Vagina (tissue), 2 donors: ENCODE results near the gene SPATA46. TPM values are rescaled to one million over a fixed set of nuclear protein-coding genes. Genes with fewer than 3 reads are reported as not detected.
A peak's percentile ranks its signal among the peaks of the same experiment; 100 is the strongest.

Experiments used
- DNase-seq, 2 donors: peaks; one replicate each; pipeline ENCODE4 v3.0.0-alpha.2; 2017; ENCODE audit errors: extremely low spot score in 2 of 2
- H3K27ac ChIP-seq: fragments of 200-600 bp; sonication (generic); one replicate; pipeline ENCODE4 v1.5.1; 2019
- H3K27me3 ChIP-seq: fragments of 200-600 bp; sonication (generic); one replicate; pipeline ENCODE4 v1.5.1; 2019
- H3K36me3 ChIP-seq, 2 donors: fragments of 200-600 bp; sonication (generic); one replicate each; pipeline ENCODE4 v1.5.1; 2017 to 2019
- H3K4me1 ChIP-seq: fragments of 200-600 bp; sonication (generic); one replicate; pipeline ENCODE4 v1.5.1; 2019
- H3K4me3 ChIP-seq, 2 donors: fragments of 200-600 bp; sonication (generic); 1 replicate in 1 of 2; 2 replicates in 1 of 2; pipeline ENCODE4 v1.5.1; 2016 to 2019
- H3K9me3 ChIP-seq: fragments of 200-600 bp; sonication (generic); one replicate; pipeline ENCODE4 v1.5.1; 2019
- POLR2A ChIP-seq, 2 donors: fragments of 450-650 bp; IDR thresholded peaks; one replicate each; pipeline ENCODE4 v1.6.1; 2017; ENCODE audit warnings: antibody characterized with exemption in 2 of 2, mild to moderate bottlenecking in 2 of 2, moderate library complexity in 2 of 2
- POLR2AphosphoS5 ChIP-seq, 2 donors: sonication (generic); formaldehyde crosslinking; IDR thresholded peaks; one replicate each; pipeline ENCODE4 v1.9.0; 2017; ENCODE audit warnings: antibody characterized with exemption in 2 of 2, mild to moderate bottlenecking in 2 of 2, low read depth in 1 of 2; ENCODE audit not compliant: insufficient read depth in 1 of 2
- intact Hi-C: fragments of 100-400 bp; cut with DNase I; formaldehyde crosslinking; loops from one replicate; pipeline ENCODE4 v1.15.1; 2023
- total RNA-seq: library from RNA; depleted of rRNA; stranded (reverse); fragments of >200 nt; gene quantifications from one replicate; pipeline ENCODE4 v1.2.3, GENCODE V29; 2016
- TF ChIP-seq, protein P1 (sequence below), 3 experiments: fragments of 450-650 bp in 2 of 3; fragments of 200-600 bp in 1 of 3; sonication (generic) in 1 of 3; IDR thresholded peaks; one replicate each; pipeline ENCODE4 v1.5.1; 2017 to 2019; ENCODE audit warnings: antibody characterized with exemption in 3 of 3, mild to moderate bottlenecking in 2 of 3, moderate library complexity in 2 of 3

Gene SPATA46
- total RNA-seq, 1 donor from 2014 or later: not detected

DNA sequence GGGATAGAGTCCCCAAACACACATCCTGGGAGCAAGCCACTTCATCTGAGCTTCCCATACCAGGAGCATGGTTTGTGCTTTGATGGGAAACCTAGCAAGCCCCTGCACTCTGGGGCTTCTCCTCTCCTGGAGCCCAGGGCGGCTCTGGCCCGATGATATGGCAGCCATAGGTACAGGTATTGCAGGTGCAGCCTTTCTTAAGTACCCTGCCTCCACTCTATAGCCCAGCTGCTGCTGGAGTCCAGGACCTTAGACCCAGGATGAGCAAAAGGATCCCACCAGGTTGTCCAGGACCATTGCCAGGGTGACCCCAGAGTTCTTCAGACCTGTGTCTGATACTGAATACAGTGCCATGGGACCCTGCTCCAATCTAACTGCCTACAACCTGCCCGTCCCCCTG, 9.0 kb upstream of the SPATA46 start:
- TF ChIP-seq, protein P1, sequence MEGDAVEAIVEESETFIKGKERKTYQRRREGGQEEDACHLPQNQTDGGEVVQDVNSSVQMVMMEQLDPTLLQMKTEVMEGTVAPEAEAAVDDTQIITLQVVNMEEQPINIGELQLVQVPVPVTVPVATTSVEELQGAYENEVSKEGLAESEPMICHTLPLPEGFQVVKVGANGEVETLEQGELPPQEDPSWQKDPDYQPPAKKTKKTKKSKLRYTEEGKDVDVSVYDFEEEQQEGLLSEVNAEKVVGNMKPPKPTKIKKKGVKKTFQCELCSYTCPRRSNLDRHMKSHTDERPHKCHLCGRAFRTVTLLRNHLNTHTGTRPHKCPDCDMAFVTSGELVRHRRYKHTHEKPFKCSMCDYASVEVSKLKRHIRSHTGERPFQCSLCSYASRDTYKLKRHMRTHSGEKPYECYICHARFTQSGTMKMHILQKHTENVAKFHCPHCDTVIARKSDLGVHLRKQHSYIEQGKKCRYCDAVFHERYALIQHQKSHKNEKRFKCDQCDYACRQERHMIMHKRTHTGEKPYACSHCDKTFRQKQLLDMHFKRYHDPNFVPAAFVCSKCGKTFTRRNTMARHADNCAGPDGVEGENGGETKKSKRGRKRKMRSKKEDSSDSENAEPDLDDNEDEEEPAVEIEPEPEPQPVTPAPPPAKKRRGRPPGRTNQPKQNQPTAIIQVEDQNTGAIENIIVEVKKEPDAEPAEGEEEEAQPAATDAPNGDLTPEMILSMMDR (IDR thresholded peaks at IDR 0.05): no peak
- no peak for TF ChIP-seq POLR2AphosphoS5 (IDR thresholded peaks at IDR 0.05; ENCODE audit: insufficient read depth in 1 of 2, low read depth in 1 of 2)
- no peak for TF ChIP-seq POLR2A (IDR thresholded peaks at IDR 0.05)
- intact Hi-C loops: loop anchor here (10.0 kb wide), 1 partner anchor 331 kb away; no protein-coding TSS in a partner anchor
- H3K27ac ChIP-seq: no peak overlapping the region
- H3K36me3 ChIP-seq: no peaks in the 10 kb centered on the region
- H3K4me1 ChIP-seq: peaks cover 35% of the 10 kb centered on the region
- H3K9me3 ChIP-seq: no peaks in the 10 kb centered on the region
- no peaks in the 10 kb centered on the region for H3K27me3 ChIP-seq
- no peak overlapping the region for H3K4me3 ChIP-seq
- DNase-seq: peak in 1 of 2 donors; percentile 72

DNA sequence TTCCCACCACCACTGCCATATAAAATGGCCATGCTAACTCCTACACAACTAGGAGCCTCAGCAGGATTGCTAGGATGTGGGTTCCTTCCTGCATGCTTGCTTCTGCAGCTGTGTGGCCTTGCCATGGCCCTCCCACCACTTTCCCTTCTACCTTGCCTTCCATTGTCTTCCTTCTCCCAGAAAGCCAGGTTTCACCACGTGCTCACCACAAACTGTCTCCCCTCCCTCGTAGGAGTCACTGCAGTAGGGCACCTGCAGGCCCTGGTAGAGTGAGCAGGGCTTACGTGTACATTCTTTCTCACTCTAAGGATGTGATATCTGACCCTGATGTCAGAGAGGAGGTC, 8.6 kb upstream of the SPATA46 start:
- Histone ChIP-seq H3K9me3 (no peaks in the 10 kb centered on the region), H3K4me1 (peaks cover 35% of the 10 kb centered on the region), H3K36me3 (no peaks in the 10 kb centered on the region), H3K27ac (no peak overlapping the region), H3K4me3 (no peak overlapping the region), H3K27me3 (no peaks in the 10 kb centered on the region)
- TF ChIP-seq POLR2A (IDR thresholded peaks at IDR 0.05): no peak
- TF ChIP-seq POLR2AphosphoS5 (IDR thresholded peaks at IDR 0.05; ENCODE audit: insufficient read depth in 1 of 2, low read depth in 1 of 2): no peak
- TF ChIP-seq, protein P1 (IDR thresholded peaks at IDR 0.05): no peak
- DNase-seq: peak in 1 of 2 donors; percentile 60
- intact Hi-C loops: loop anchor here (10.0 kb wide), 1 partner anchor 330 kb away; no protein-coding TSS in a partner anchor

DNA sequence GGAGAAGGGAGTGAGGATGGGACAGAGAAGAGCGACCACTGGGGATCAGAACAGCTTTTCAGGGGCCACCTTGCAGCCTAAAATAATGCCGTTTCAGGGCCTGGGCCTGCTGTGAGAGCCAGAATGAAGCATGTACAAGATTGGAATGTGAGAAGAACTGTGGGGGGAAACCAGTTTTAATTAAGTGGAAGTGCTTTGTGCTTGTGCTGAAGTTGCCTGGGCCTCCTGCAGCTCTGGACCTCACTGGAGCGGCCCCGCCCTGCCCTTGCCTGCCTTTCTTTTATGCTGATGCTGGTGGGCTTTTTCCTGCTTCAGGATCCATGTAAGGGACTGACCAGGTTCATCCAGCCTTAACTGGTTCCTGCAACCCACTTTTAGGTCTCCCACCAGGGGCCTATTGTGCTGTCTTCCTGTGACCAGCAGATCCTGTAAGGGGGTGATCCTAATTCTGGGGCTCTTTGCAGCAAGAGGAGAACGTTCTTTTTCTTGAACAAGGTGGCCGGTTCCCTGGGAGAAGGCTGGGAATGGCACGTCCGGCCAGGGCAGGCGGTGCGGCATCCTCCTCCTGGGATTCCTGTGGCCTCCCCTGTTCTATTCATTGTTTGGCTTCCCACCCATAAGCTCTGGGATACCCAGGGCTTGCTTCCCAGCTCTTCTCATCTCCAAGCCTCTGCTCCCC, 8.1 kb upstream of the SPATA46 start:
- DNase-seq: peak; percentile 58 to 61
- no peak for TF ChIP-seq POLR2A (IDR thresholded peaks at IDR 0.05)
- TF ChIP-seq, protein P1 (IDR thresholded peaks at IDR 0.05): no peak
- no peak for TF ChIP-seq POLR2AphosphoS5 (IDR thresholded peaks at IDR 0.05; ENCODE audit: insufficient read depth in 1 of 2, low read depth in 1 of 2)
- intact Hi-C loops: loop anchor here (10.0 kb wide), 1 partner anchor 330 kb away; no protein-coding TSS in a partner anchor

DNA sequence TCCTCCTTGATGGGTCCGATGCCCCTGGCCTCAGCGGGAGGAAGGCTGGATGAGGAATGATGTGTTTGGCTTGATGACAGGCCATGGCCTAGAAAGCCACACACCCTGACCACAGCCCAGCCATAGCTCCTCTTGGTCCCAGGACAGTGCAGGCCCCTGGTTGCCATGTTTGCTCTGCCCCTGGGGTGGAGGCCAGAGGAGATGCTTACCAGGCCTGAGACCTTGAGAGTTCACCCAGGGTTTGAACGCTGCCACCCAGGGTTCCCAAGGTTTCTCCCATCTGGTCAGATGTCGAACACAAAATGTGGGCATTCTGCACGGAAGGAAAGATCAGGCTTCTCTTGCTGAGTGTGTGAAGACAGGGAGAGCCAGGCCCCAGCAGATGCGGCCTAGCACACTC, 7.5 kb upstream of the SPATA46 start:
- Histone ChIP-seq H3K4me3 (no peak overlapping the region), H3K27ac (no peak overlapping the region), H3K4me1 (peaks cover 25% of the 10 kb centered on the region), H3K36me3 (no peaks in the 10 kb centered on the region), H3K27me3 (no peaks in the 10 kb centered on the region), H3K9me3 (no peaks in the 10 kb centered on the region)
- DNase-seq: peak; percentile 58 to 81
- TF ChIP-seq POLR2A (IDR thresholded peaks at IDR 0.05) (no peak), POLR2AphosphoS5 (IDR thresholded peaks at IDR 0.05; ENCODE audit: insufficient read depth in 1 of 2, low read depth in 1 of 2) (no peak)
- TF ChIP-seq, protein P1 (IDR thresholded peaks at IDR 0.05): no peak
- intact Hi-C loops: loop anchor here (10.0 kb wide), 1 partner anchor 329 kb away; no protein-coding TSS in a partner anchor

More for the DNA sequence above, 8.1 kb upstream of the SPATA46 start:
- no peak overlapping the region for H3K27ac ChIP-seq
- no peaks in the 10 kb centered on the region for H3K36me3 ChIP-seq
- H3K27me3 ChIP-seq: no peaks in the 10 kb centered on the region
- no peak overlapping the region for H3K4me3 ChIP-seq
- peaks cover 31% of the 10 kb centered on the region for H3K4me1 ChIP-seq
- no peaks in the 10 kb centered on the region for H3K9me3 ChIP-seq

DNA sequence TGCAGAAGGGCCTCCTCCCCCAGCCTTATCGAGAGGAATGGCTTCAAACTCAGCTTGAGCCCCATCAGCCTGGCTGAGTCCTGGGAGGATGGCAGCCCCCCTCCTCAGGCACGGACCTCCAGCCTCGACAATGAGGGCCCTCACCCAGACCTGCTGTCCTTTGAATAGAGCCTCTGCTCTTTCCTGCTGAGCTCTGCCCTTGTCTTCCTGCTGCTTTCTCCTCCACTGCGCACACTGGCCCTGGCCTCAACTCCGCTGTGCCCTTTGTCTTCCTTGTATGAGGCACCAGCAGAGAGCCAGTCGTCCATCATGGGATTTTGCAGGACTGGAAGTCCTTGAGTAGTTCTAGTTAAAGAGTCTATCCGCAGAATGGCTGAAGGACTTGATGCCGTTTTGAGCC, 6.9 kb upstream of the SPATA46 start:
- H3K36me3 ChIP-seq: no peaks in the 10 kb centered on the region
- no peak overlapping the region for H3K27ac ChIP-seq
- H3K27me3 ChIP-seq: no peaks in the 10 kb centered on the region
- H3K4me3 ChIP-seq: no peak overlapping the region
- no peaks in the 10 kb centered on the region for H3K9me3 ChIP-seq
- TF ChIP-seq POLR2A (IDR thresholded peaks at IDR 0.05) (no peak), POLR2AphosphoS5 (IDR thresholded peaks at IDR 0.05; ENCODE audit: insufficient read depth in 1 of 2, low read depth in 1 of 2) (no peak)
- TF ChIP-seq, protein P1 (IDR thresholded peaks at IDR 0.05): no peak
- intact Hi-C loops: loop anchor here (10.0 kb wide), 1 partner anchor 329 kb away; no protein-coding TSS in a partner anchor
- H3K4me1 ChIP-seq: peaks cover 19% of the 10 kb centered on the region
- peak; percentile 64 to 72 for DNase-seq
